Upper lobe of left lung (tissue), 4 donors: ENCODE results near the gene NRXN3.

ENCODE experiments used
- EP300 ChIP-seq, 4 donors: sonication (generic); formaldehyde crosslinking; IDR thresholded peaks; one replicate each; pipeline ENCODE4 v1.5.1; 2017; ENCODE audit warnings: antibody characterized with exemption in 4 of 4, control low read depth in 2 of 4
- POLR2A ChIP-seq, 4 donors: fragments of 450-650 bp; IDR thresholded peaks; one replicate each; pipeline ENCODE4 v1.5.1; 2016 to 2017; ENCODE audit warnings: antibody characterized with exemption in 4 of 4, mild to moderate bottlenecking in 2 of 4
- TF ChIP-seq, protein P1 (sequence below), 6 experiments: fragments of 450-650 bp in 4 of 6; fragments of 200-600 bp in 2 of 6; sonication (generic) in 2 of 6; IDR thresholded peaks; one replicate each; pipeline ENCODE4 v1.5.1; 2016 to 2019; ENCODE audit warnings: antibody characterized with exemption in 6 of 6

DNA sequence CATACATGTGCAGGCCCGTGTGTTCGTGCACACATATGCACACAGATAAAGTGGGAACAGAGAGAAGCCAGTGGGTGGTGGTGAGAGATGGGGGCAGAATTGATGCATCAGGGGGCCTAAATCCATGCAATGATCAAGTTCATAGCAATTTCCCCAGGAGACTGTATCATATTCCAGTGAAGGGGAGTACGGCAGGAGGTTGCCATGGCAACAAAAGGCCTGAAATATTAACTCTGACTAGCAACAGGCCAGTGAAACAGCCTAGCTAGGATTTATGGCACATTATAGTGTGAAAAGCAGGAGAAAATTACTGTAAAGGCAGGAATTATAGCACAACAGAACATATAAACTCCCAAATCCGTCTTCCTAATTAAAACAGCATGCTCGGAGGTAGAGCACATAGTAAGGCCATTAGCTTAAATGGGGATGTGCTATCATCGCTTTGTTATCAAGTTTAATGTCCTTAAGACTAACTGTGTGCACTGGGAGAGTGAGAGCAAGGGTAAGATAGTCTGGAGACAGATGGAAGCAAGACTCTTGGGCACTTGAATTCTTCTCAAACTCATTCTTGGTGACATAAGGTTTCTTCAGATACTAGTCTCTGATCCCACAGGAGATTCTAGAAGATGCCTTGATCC, 1234.8 kb downstream of the NRXN3 start:
- TF ChIP-seq, protein P1, sequence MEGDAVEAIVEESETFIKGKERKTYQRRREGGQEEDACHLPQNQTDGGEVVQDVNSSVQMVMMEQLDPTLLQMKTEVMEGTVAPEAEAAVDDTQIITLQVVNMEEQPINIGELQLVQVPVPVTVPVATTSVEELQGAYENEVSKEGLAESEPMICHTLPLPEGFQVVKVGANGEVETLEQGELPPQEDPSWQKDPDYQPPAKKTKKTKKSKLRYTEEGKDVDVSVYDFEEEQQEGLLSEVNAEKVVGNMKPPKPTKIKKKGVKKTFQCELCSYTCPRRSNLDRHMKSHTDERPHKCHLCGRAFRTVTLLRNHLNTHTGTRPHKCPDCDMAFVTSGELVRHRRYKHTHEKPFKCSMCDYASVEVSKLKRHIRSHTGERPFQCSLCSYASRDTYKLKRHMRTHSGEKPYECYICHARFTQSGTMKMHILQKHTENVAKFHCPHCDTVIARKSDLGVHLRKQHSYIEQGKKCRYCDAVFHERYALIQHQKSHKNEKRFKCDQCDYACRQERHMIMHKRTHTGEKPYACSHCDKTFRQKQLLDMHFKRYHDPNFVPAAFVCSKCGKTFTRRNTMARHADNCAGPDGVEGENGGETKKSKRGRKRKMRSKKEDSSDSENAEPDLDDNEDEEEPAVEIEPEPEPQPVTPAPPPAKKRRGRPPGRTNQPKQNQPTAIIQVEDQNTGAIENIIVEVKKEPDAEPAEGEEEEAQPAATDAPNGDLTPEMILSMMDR (IDR thresholded peaks at IDR 0.05), result no peak
- TF ChIP-seq POLR2A (IDR thresholded peaks at IDR 0.05) (no peak), EP300 (IDR thresholded peaks at IDR 0.05) (no peak)
